ENCODE measurements around the gene ZDHHC9. TPM values are rescaled to one million over a fixed set of nuclear protein-coding genes. Genes with fewer than 3 reads are reported as not detected.
A peak's percentile ranks its signal among the peaks of the same experiment; 100 is the strongest.

The ZDHHC9 gene
- total RNA-seq, 1 donor from 2014 or later = 43.0 TPM

DNA sequence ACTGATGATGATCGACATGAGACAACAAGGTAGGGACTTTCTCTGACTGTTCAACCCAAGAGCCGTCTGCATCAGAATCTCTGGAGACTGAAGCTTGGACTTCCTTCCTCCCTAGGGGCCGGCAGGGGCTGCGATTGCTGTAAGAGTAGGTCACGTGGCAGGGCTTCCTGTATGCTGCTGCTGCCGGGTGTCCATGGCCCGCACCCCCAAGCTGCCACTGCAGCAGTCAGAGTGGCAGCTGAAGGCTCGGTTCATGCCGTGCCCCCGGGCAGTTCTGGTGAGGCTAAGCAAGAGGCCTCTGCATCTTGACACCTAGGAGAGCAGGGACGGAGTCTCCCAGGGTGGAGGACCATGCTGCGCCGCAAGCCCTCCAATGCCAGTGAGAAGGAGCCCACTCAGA lies 63.9 kb downstream of the ZDHHC9 start, which contains the start of gene SASH3:
Gene SASH3 (plus strand): TSS at position 203 of the 400 bp plus-strand sequence. CDS start 149 bp downstream, at position 352.
- peak in 1 of 2 donors; percentile 38 for DNase-seq (ENCODE audit: low spot score in 2 of 2)
- TF ChIP-seq, protein P1, sequence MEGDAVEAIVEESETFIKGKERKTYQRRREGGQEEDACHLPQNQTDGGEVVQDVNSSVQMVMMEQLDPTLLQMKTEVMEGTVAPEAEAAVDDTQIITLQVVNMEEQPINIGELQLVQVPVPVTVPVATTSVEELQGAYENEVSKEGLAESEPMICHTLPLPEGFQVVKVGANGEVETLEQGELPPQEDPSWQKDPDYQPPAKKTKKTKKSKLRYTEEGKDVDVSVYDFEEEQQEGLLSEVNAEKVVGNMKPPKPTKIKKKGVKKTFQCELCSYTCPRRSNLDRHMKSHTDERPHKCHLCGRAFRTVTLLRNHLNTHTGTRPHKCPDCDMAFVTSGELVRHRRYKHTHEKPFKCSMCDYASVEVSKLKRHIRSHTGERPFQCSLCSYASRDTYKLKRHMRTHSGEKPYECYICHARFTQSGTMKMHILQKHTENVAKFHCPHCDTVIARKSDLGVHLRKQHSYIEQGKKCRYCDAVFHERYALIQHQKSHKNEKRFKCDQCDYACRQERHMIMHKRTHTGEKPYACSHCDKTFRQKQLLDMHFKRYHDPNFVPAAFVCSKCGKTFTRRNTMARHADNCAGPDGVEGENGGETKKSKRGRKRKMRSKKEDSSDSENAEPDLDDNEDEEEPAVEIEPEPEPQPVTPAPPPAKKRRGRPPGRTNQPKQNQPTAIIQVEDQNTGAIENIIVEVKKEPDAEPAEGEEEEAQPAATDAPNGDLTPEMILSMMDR (IDR thresholded peaks at IDR 0.05) = no peak
- H3K27ac ChIP-seq = no peak within 1 kb of the TSS
- H3K4me3 ChIP-seq = peak within 1 kb of the TSS in 1 of 2 donors; percentile 31
- H3K9me3 ChIP-seq = no peaks in the 10 kb centered on the region
- no peaks in the 10 kb centered on the region for H3K4me1 ChIP-seq
- intact Hi-C loops (cut with DNase I) = no loop called here
- H3K27me3 ChIP-seq = no peaks in the 10 kb centered on the region
- no peaks in the 10 kb centered on the region for H3K36me3 ChIP-seq

DNA sequence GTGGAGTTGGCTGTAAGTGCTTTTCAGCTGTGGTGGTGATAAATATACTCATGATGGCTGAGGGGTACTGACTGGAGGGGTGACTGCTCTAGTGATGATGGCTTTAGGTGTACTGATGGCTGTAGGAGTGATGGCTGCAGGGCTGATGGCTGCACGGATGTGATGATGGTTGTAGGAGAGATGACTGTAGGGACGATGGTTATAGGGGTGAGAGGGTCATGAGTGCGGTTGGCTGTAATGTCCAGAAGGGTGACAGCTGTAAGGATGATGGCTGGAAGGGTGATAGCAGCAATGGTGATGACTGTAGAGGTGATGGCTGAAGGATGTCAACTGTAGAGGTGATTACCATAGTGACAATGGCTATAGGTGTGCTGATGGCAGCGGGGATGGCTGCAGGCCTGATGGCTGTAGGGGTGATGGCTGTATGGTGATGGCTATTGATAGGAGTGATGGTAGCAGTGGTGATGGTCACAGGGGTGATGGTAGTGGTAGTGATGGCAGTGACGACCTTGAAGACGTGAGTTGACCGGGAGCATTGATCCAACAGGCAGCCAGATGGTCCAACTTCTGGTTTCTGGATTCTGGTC lies 64.5 kb downstream of the ZDHHC9 start:
- no peaks in the 10 kb centered on the region for H3K36me3 ChIP-seq
- no peaks in the 10 kb centered on the region for H3K9me3 ChIP-seq
- no peaks in the 10 kb centered on the region for H3K27me3 ChIP-seq
- intact Hi-C loops (cut with DNase I) = no loop called here
- H3K4me1 ChIP-seq = no peaks in the 10 kb centered on the region
- no peak overlapping the region for H3K4me3 ChIP-seq
- no peak overlapping the region for H3K27ac ChIP-seq
- no peak for DNase-seq (ENCODE audit: low spot score in 2 of 2)
- TF ChIP-seq, protein P1 (IDR thresholded peaks at IDR 0.05) = no peak

DNA sequence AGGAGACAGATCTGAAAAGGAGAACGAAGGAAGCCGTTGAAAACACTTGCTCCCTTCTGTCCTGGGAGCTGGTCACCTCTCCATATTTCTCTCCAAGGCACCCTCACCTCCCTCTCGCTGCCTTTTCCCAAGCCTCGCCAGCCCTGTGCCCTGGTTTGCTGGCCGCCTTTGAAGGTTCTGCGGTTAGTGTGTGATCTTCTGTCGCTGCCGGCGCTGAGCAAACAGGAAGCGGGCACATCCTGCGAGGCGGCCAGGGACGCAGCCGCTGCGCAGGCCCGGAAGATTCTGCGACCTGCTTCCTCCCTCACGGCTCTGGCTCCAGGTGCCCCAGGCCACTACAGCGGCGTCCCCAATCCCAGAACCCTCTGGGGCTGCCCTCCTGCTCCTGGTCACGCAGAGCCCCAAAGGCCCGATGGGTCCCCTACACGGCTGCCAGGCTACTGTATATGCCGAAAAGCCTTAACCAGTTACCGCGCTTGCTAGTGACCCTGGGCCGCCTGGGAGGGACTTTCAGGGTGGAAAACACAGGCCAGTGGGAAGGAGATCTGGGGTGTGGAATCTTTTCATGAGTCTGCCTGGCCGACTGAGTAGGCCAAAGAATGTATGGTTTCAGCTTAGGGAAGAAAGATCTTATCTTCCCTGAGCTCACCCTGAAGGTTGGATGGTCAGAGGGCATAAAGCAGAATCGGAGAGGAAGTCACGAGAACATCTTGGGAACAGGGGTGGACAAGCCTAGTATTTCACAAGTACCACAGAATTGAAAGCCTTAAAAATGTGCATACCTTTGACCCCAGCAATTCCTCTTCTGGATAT lies 66.3 kb downstream of the ZDHHC9 start:
- Histone ChIP-seq H3K27ac (peak overlapping the region; percentile 18 to 22), H3K4me3 (no peak overlapping the region), H3K36me3 (no peaks in the 10 kb centered on the region), H3K9me3 (no peaks in the 10 kb centered on the region), H3K4me1 (no peaks in the 10 kb centered on the region), H3K27me3 (no peaks in the 10 kb centered on the region)
- TF ChIP-seq, protein P1 (IDR thresholded peaks at IDR 0.05) = no peak
- intact Hi-C loops (cut with DNase I) = no loop called here
- no peak for DNase-seq (ENCODE audit: low spot score in 2 of 2)

DNA sequence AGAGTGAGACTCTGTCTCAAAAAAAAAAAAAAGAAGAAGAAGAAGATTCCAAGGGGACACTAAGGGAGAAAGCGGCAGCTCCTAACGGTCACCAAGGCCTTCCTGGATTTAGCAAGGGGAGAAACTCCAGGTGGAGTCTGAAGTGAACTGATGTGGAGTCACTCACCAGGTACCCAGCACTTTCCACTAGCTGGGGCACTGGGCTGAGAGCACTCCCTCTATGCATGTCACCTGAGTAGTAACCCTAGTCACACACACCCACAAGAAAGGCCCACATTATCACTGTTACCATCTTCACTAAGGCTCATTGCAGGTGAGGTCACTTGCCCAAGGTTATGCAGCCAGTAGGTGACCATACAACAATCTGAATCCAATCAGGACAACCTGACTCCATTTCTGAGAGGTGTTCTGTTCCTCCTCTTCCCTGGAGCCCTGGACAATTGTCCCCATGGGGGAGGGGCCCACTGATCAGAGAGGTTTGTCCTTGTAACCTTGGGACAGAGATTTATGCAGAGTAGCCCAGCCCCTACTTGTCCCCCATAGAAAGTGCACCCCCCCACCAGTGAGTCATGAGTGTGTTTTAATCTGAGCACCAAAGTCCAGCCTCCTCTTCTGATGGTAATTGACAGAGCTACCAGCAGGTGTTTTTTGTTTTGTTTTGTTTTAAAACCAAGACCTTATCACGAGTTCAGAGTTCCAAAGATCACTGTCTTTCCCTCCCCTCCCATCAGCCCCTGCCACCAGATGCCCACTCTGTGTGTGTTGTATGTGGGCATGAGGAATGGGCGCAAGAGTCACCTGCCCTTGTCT lies 69.8 kb downstream of the ZDHHC9 start:
- H3K4me3 ChIP-seq = no peak overlapping the region
- H3K36me3 ChIP-seq = no peaks in the 10 kb centered on the region
- no peaks in the 10 kb centered on the region for H3K4me1 ChIP-seq
- no peak for DNase-seq (ENCODE audit: low spot score in 2 of 2)
- no peaks in the 10 kb centered on the region for H3K9me3 ChIP-seq
- no peak overlapping the region for H3K27ac ChIP-seq
- H3K27me3 ChIP-seq = no peaks in the 10 kb centered on the region
- intact Hi-C loops (cut with DNase I) = no loop called here
- TF ChIP-seq, protein P1 (IDR thresholded peaks at IDR 0.05) = no peak

DNA sequence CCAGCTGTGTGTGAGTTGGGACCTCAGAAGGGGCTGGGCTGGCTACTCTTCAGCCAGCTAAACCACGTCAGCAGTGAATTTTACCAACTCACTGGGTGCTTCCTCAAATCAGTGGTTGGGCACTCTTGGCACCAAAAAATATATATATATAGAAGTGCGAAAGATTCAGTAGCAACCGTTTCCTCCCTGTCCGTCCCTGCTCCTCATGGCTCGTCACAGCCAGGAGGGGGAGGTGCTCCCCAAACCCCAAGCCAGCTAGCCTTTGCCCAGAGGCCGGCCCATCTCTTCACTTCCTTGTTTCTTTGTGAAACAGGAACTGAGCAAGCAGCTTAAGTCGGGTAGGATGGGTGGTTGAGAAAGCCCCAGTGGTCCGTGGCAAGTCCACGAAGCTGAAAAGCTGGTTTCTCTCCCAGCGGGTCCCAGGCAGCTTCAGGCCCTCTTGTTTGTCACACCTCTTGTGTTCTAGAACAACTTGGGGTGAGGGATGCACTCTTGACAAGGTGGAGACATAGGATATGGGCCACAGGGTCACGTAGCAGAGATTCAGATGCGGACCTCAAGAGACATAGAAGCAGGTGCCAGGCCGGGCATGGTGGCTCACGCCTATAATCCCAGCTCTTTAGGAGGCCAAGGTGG lies 70.8 kb downstream of the ZDHHC9 start:
- Histone ChIP-seq H3K9me3 (no peaks in the 10 kb centered on the region), H3K27ac (no peak overlapping the region), H3K4me1 (no peaks in the 10 kb centered on the region), H3K36me3 (no peaks in the 10 kb centered on the region), H3K4me3 (no peak overlapping the region), H3K27me3 (no peaks in the 10 kb centered on the region)
- intact Hi-C loops (cut with DNase I) = no loop called here
- peak; percentile 60 to 78 for DNase-seq (ENCODE audit: low spot score in 2 of 2)
- TF ChIP-seq, protein P1 (IDR thresholded peaks at IDR 0.05) = no peak
